ENCODE measurements around the gene EFCAB7. TPM values are rescaled to one million over a fixed set of nuclear protein-coding genes. Genes with fewer than 3 reads are reported as not detected.

The EFCAB7 gene
- total RNA-seq, 1 donor = 6.0 TPM

DNA sequence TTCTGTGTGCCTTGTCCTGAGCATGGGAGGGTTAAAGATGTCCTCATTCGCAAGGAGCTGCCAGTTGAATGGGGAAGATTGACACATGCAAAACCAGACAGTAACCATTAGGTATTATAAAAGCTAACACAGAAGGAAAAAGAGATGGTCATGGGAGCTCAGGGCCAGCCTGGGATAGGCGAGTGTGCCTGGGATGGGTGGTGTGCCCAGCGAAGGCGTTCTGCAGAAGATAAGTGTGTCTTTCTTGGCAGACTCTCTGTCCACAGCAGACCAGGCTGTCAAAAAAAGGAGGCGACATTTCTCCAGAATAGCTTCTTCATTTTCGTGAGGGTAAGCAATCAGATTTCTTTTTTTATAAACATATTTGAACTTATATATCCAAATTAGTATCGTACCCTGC, 84.0 kb downstream of the EFCAB7 start:
- Histone ChIP-seq H3K4me1 (ENCODE audit: insufficient read depth, low read length) (no peaks in the 10 kb centered on the region), H3K27me3 (ENCODE audit: insufficient read depth, low read length) (no peaks in the 10 kb centered on the region), H3K9me3 (ENCODE audit: low read depth, low read length) (no peaks in the 10 kb centered on the region)

GRCh38 chr1:63611231-63611630, 87.9 kb downstream of the EFCAB7 start:
- Histone ChIP-seq H3K9me3 (ENCODE audit: low read depth, low read length) (no peaks in the 10 kb centered on the region), H3K4me3 (ENCODE audit: low read length) (no peak overlapping the region), H3K27me3 (ENCODE audit: insufficient read depth, low read length) (no peaks in the 10 kb centered on the region), H3K4me1 (ENCODE audit: insufficient read depth, low read length) (no peaks in the 10 kb centered on the region)

More for the DNA sequence above, 84.0 kb downstream of the EFCAB7 start:
- no peak overlapping the region for H3K4me3 ChIP-seq (ENCODE audit: low read length)

- Histone ChIP-seq H3K9me3 (ENCODE audit: low read depth, low read length) (no peaks in the 10 kb centered on the region), H3K27me3 (ENCODE audit: insufficient read depth, low read length) (no peaks in the 10 kb centered on the region), H3K4me1 (ENCODE audit: insufficient read depth, low read length) (no peaks in the 10 kb centered on the region), H3K4me3 (ENCODE audit: low read length) (no peak overlapping the region)
Observed at GRCh38 chr1:63612564-63612963, 89.2 kb downstream of the EFCAB7 start.

DNA sequence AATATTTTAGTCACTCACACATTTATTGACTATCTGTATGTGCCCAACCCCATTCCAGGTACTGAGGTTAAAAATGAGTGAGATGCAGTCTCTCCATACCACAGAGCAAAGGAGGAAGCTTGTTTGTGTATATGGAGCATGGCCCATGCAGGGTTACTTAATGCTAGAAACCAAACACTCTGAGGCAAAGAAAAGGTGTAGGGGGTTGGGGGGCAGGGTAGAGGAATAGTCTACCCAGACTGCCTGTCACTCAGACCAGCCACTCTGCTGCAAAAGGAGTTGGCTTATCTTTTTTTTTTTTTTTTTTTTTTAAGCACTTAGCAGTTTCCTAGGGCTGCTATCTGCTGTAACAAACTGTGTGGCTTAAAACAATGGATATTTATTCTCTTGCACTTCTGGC, 89.6 kb downstream of the EFCAB7 start:
- no peaks in the 10 kb centered on the region for H3K27me3 ChIP-seq (ENCODE audit: insufficient read depth, low read length)
- no peaks in the 10 kb centered on the region for H3K9me3 ChIP-seq (ENCODE audit: low read depth, low read length)
- no peaks in the 10 kb centered on the region for H3K4me1 ChIP-seq (ENCODE audit: insufficient read depth, low read length)
- no peak overlapping the region for H3K4me3 ChIP-seq (ENCODE audit: low read length)

DNA sequence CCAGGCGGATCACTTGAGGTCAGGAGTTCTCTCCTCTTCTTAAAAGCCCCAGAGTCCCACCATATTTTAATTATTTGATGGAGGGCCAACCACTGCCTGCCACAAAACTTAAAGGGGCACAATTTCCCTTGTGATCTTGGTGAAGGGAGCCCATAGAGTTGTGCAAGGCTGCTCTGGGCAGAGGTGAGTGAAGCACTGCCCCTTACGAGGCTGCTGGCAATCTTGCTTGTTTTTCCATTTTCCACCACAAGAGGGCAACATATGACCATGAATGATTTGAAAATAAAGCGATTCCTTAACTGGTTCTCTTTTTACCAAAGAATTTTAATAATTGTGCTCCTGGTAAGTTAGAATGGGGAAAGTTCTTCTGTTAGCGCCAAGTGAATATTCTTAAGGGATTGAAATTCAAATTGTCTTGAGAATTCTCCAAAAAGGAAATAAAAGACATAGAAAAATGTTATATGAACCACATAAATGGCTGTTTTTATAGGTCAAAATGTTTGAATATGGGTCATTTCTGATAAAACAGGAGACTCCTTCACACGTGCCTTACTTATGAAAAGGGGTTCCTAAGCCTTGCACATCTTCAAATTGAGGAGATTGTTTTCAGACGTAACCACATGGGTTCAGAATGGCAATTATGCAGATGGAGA, 92.6 kb downstream of the EFCAB7 start:
- no peaks in the 10 kb centered on the region for H3K9me3 ChIP-seq (ENCODE audit: low read depth, low read length)
- no peaks in the 10 kb centered on the region for H3K4me1 ChIP-seq (ENCODE audit: insufficient read depth, low read length)
- H3K27me3 ChIP-seq (ENCODE audit: insufficient read depth, low read length) = no peaks in the 10 kb centered on the region
- H3K4me3 ChIP-seq (ENCODE audit: low read length) = no peak overlapping the region

GRCh38 chr1:63617450-63617849, 94.1 kb downstream of the EFCAB7 start:
- Histone ChIP-seq H3K27me3 (ENCODE audit: insufficient read depth, low read length) (no peaks in the 10 kb centered on the region), H3K9me3 (ENCODE audit: low read depth, low read length) (no peaks in the 10 kb centered on the region), H3K4me3 (ENCODE audit: low read length) (no peak overlapping the region), H3K4me1 (ENCODE audit: insufficient read depth, low read length) (no peaks in the 10 kb centered on the region)

DNA sequence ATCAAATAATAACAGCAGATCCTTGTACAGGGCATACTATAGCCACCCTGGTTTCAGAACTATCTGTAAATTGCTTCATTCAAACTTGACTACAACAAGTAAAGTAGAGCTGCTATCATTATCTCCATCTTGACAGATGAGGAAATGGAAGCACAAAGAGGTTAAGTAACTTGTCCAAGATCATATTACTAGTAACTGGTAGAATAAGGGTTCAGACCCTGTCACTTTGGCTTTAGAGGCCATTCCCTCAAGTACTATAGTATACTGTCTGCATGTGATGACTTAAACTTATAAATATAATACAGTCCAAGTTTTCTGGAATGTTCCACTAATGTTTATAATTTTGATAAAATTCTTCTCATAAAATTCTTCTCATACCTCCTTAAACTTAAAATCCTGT, 94.7 kb downstream of the EFCAB7 start:
- H3K4me3 ChIP-seq (ENCODE audit: low read length) = no peak overlapping the region
- no peaks in the 10 kb centered on the region for H3K27me3 ChIP-seq (ENCODE audit: insufficient read depth, low read length)
- no peaks in the 10 kb centered on the region for H3K4me1 ChIP-seq (ENCODE audit: insufficient read depth, low read length)
- no peaks in the 10 kb centered on the region for H3K9me3 ChIP-seq (ENCODE audit: low read depth, low read length)

- Histone ChIP-seq H3K4me3 (ENCODE audit: low read length) (no peak overlapping the region), H3K4me1 (ENCODE audit: insufficient read depth, low read length) (no peaks in the 10 kb centered on the region), H3K27me3 (ENCODE audit: insufficient read depth, low read length) (no peaks in the 10 kb centered on the region), H3K9me3 (ENCODE audit: low read depth, low read length) (no peaks in the 10 kb centered on the region)
Observed at GRCh38 chr1:63619558-63619957, 96.2 kb downstream of the EFCAB7 start.

GRCh38 chr1:63620671-63621070, 97.3 kb downstream of the EFCAB7 start:
- H3K27me3 ChIP-seq (ENCODE audit: insufficient read depth, low read length) = no peaks in the 10 kb centered on the region
- H3K4me3 ChIP-seq (ENCODE audit: low read length) = no peak overlapping the region
- H3K9me3 ChIP-seq (ENCODE audit: low read depth, low read length) = no peaks in the 10 kb centered on the region
- no peaks in the 10 kb centered on the region for H3K4me1 ChIP-seq (ENCODE audit: insufficient read depth, low read length)

- Histone ChIP-seq H3K9me3 (ENCODE audit: low read depth, low read length) (no peaks in the 10 kb centered on the region), H3K27me3 (ENCODE audit: insufficient read depth, low read length) (no peaks in the 10 kb centered on the region), H3K4me3 (ENCODE audit: low read length) (no peak overlapping the region), H3K4me1 (ENCODE audit: insufficient read depth, low read length) (peaks cover 3% of the 10 kb centered on the region)
Observed at GRCh38 chr1:63621075-63621474, 97.8 kb downstream of the EFCAB7 start.

DNA sequence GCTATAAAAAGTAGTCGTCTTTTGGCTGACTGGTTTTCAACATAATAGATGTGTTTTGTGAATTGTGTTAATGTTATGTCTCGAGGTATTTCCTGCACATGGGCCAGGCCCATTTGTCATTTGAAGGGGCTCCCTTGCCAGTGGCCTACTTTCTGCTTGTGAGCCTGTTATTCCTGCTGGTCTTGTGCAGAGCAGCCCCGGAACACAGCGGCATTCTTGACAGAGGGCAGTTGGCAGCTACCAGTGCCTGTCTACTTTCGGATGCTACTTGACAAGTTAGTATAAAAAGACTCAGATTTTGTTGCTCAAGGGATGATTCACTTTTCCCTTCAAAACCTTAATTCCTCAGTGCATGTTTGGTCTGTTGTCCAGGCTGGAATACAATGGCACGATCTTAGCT, 98.4 kb downstream of the EFCAB7 start:
- Histone ChIP-seq H3K4me3 (ENCODE audit: low read length) (no peak overlapping the region), H3K9me3 (ENCODE audit: low read depth, low read length) (no peaks in the 10 kb centered on the region), H3K27me3 (ENCODE audit: insufficient read depth, low read length) (no peaks in the 10 kb centered on the region), H3K4me1 (ENCODE audit: insufficient read depth, low read length) (peaks cover 6% of the 10 kb centered on the region)

Other genes with a start within 250 kb of the EFCAB7 start
- gene FOXD3, start 201.0 kb upstream of the EFCAB7 start, total RNA-seq = not detected
- gene ALG6, start 155.9 kb upstream of the EFCAB7 start, total RNA-seq = 14.5 TPM
- gene ITGB3BP, start 300 bp upstream of the EFCAB7 start, total RNA-seq = 11.2 TPM
- 12.8 TPM for gene PGM1, start 69.9 kb downstream of the EFCAB7 start, total RNA-seq